H9 (cell line): ENCODE data around the gene ELF1. TPM values are rescaled to one million over a fixed set of nuclear protein-coding genes. Genes with fewer than 3 reads are reported as not detected.

Experiments
- DNase-seq: peaks from one replicate; pipeline ENCODE4 v3.0.0-alpha.2; 2017
- H2AFZ ChIP-seq: one replicate; pipeline ENCODE4 v1.6.1; 2013; ENCODE audit warnings: mild to moderate bottlenecking, low read length, control low read depth, moderate library complexity
- H2AK5ac ChIP-seq: 2 replicates; pipeline ENCODE4 v1.6.1; 2013; ENCODE audit warnings: low read length, control low read depth, mixed read lengths; ENCODE audit not compliant: insufficient read length
- H2BK120ac ChIP-seq: one replicate; pipeline ENCODE4 v1.6.1; 2013; ENCODE audit warnings: low read depth, mild to moderate bottlenecking, low read length, control low read depth, inconsistent platforms; ENCODE audit not compliant: poor library complexity, severe bottlenecking
- H2BK12ac ChIP-seq: 2 replicates; pipeline ENCODE4 v1.6.1; 2013; ENCODE audit warnings: low read length, control low read depth, mixed read lengths, low read depth; ENCODE audit not compliant: insufficient read length
- H2BK15ac ChIP-seq: 2 replicates; pipeline ENCODE4 v1.6.1; 2013; ENCODE audit warnings: low read depth, low read length, control low read depth
- H2BK20ac ChIP-seq: one replicate; pipeline ENCODE4 v1.6.1; 2013; ENCODE audit warnings: low read depth, mild to moderate bottlenecking, low read length, control low read depth, inconsistent platforms; ENCODE audit not compliant: poor library complexity, severe bottlenecking
- H2BK5ac ChIP-seq: 2 replicates; pipeline ENCODE4 v1.6.1; 2013; ENCODE audit warnings: low read length, control low read depth, mixed read lengths; ENCODE audit not compliant: insufficient read length
- H3K14ac ChIP-seq: 2 replicates; pipeline ENCODE4 v1.6.1; 2013; ENCODE audit warnings: low read length, control low read depth; ENCODE audit not compliant: insufficient read depth
- H3K18ac ChIP-seq: 2 replicates; pipeline ENCODE4 v1.6.1; 2013; ENCODE audit warnings: low read depth, mild to moderate bottlenecking, mixed read lengths, low read length, control low read depth; ENCODE audit not compliant: insufficient read length
- H3K23ac ChIP-seq: 2 replicates; pipeline ENCODE4 v1.6.1; 2013; ENCODE audit warnings: low read length, control low read depth, mixed read lengths, low read depth; ENCODE audit not compliant: insufficient read length
- H3K23me2 ChIP-seq: 2 replicates; pipeline ENCODE4 v1.6.1; 2013; ENCODE audit warnings: low read depth, mild to moderate bottlenecking, mixed read lengths, low read length, control low read depth; ENCODE audit not compliant: insufficient read length, poor library complexity, severe bottlenecking
- H3K27ac ChIP-seq: 2 replicates; pipeline ENCODE4 v1.5.1; 2013; ENCODE audit warnings: low read length, control low read depth, mixed read lengths, low read depth; ENCODE audit not compliant: insufficient read length
- H3K27me3 ChIP-seq: 2 replicates; pipeline ENCODE4 v1.6.1; 2013; ENCODE audit warnings: low read length, control low read depth, inconsistent platforms; ENCODE audit not compliant: insufficient read depth
- H3K4ac ChIP-seq: 2 replicates; pipeline ENCODE4 v1.6.1; 2013; ENCODE audit warnings: low read depth, mild to moderate bottlenecking, control low read depth, inconsistent platforms, low read length, moderate library complexity
- H3K4me1 ChIP-seq: 2 replicates; pipeline ENCODE4 v1.6.1; 2013; ENCODE audit warnings: low read length, control low read depth, inconsistent platforms; ENCODE audit not compliant: insufficient read depth
- H3K4me2 ChIP-seq: 2 replicates; pipeline ENCODE4 v1.6.1; 2013; ENCODE audit warnings: low read length, control low read depth, mixed read lengths; ENCODE audit not compliant: insufficient read length, insufficient read depth
- H3K56ac ChIP-seq: 2 replicates; pipeline ENCODE4 v1.6.1; 2013; ENCODE audit warnings: low read depth, mild to moderate bottlenecking, mixed read lengths, low read length, control low read depth; ENCODE audit not compliant: insufficient read length
- H3K79me1 ChIP-seq: 2 replicates; pipeline ENCODE4 v1.6.1; 2013; ENCODE audit warnings: low read depth, mild to moderate bottlenecking, moderate library complexity, low read length, control low read depth, inconsistent platforms; ENCODE audit not compliant: insufficient read depth, poor library complexity, severe bottlenecking
- H3K79me2 ChIP-seq: 2 replicates; pipeline ENCODE4 v1.6.1; 2013; ENCODE audit warnings: low read length, control low read depth, inconsistent platforms; ENCODE audit not compliant: insufficient read depth
- H3K9ac ChIP-seq: 2 replicates; pipeline ENCODE4 v1.6.1; 2013; ENCODE audit warnings: low read length, control low read depth, mixed read lengths; ENCODE audit not compliant: insufficient read length; ENCODE audit errors: extremely low read depth
- H3K9me3 ChIP-seq: one replicate; pipeline ENCODE4 v1.6.1; 2013; ENCODE audit warnings: low read depth, low read length, inconsistent platforms; ENCODE audit not compliant: control insufficient read depth
- H3T11ph ChIP-seq: one replicate; pipeline ENCODE4 v1.6.1; 2013; ENCODE audit warnings: mild to moderate bottlenecking, low read length, control low read depth, inconsistent platforms
- H4K20me1 ChIP-seq: one replicate; pipeline ENCODE4 v1.6.1; 2013; ENCODE audit not compliant: control insufficient read depth, insufficient read length, insufficient read depth
- H4K5ac ChIP-seq: 2 replicates; pipeline ENCODE4 v1.6.1; 2013; ENCODE audit warnings: low read depth, mild to moderate bottlenecking, mixed read lengths, low read length, control low read depth; ENCODE audit not compliant: insufficient read length
- H4K8ac ChIP-seq: replicated peaks from 2 replicates; pipeline ENCODE4 v1.6.1; 2013; ENCODE audit warnings: low read length, control low read depth, mixed read lengths, low read depth; ENCODE audit not compliant: insufficient read length
- H4K91ac ChIP-seq: 2 replicates; pipeline ENCODE4 v1.6.1; 2013; ENCODE audit warnings: low read depth, mild to moderate bottlenecking, moderate library complexity, mixed read lengths, low read length, control low read depth; ENCODE audit not compliant: insufficient read length
- H3K27ac Mint-ChIP-seq, 3 experiments: 2 replicates in 2 of 3; 3 replicates in 1 of 3; pipeline ENCODE4 v1.8.0; 2020 to 2021; ENCODE audit warnings: mixed read lengths in 3 of 3, mild to moderate bottlenecking in 1 of 3, moderate library complexity in 1 of 3
- H3K27me3 Mint-ChIP-seq: 2 replicates; pipeline ENCODE4 v1.8.0; 2021; ENCODE audit warnings: low read depth, mild to moderate bottlenecking, moderate library complexity, mixed read lengths
- H3K36me3 Mint-ChIP-seq, 3 experiments: 2 replicates in 2 of 3; 3 replicates in 1 of 3; pipeline ENCODE4 v1.8.0; 2020 to 2021; ENCODE audit warnings: low read depth in 3 of 3, mixed read lengths in 3 of 3; ENCODE audit not compliant: insufficient read depth in 1 of 3
- H3K4me1 Mint-ChIP-seq, 2 experiments: 2 replicates each; pipeline ENCODE4 v1.8.0; 2020; ENCODE audit warnings: mixed read lengths in 2 of 2
- H3K4me3 Mint-ChIP-seq, 2 experiments: 2 replicates in 1 of 2; 3 replicates in 1 of 2; pipeline ENCODE4 v1.8.0; 2020 to 2021; ENCODE audit warnings: mild to moderate bottlenecking in 2 of 2, mixed read lengths in 2 of 2, moderate library complexity in 1 of 2
- H3K9me3 Mint-ChIP-seq, 2 experiments: 2 replicates in 1 of 2; 3 replicates in 1 of 2; pipeline ENCODE4 v1.8.0; 2020; ENCODE audit warnings: mild to moderate bottlenecking in 2 of 2, mixed read lengths in 2 of 2, moderate library complexity in 1 of 2
- WGBS: extraction: QIAGEN DNeasy Blood & Tissue Kit; methylation state at CpG from one replicate; pipeline ENCODE4 v1.1.7; 2013; ENCODE audit warnings: missing lambda C conversion rate, low lambda C conversion rate, mixed read lengths; ENCODE audit not compliant: insufficient read length; ENCODE audit errors: extremely low coverage; 5-methylcytosine and 5-hydroxymethylcytosine counted together
- total RNA-seq: library from RNA; stranded (reverse); gene quantifications from 2 replicates; pipeline ENCODE4 v1.2.1, GENCODE V29; 2021
- TF ChIP-seq, protein P1 (sequence below): fragments of 200-600 bp; sonication (generic); conservative IDR thresholded peaks from 3 replicates; pipeline ENCODE4 v1.8.0; 2021; ENCODE audit warnings: antibody characterized with exemption, mild to moderate bottlenecking

ELF1 gene
- total RNA-seq, 1 experiment from 2014 or later: 15.5 TPM

DNA sequence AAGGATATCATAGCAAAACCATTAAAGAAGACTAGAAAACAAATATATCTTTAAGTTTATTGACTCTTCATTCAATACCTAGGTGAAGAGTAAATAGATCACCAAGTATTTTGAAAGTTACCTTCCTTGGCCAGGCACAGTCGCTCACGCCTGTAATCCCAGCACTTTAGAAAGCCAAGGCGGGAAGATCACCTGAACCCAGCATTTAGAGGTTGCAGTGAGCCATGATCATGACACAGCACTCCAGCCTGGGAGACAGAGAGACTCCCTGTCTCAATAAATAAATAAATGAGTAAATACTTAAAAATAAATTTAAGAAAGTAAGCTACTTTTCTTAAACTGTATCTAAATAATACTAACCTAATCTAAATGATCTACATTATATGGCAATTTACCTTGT is 33.3 kb upstream of the ELF1 start:
- no peak overlapping the region for H2BK120ac ChIP-seq
- Mint-ChIP-seq H3K36me3 (peaks cover 15 to 24% (median 21%) of the 10 kb centered on the region in 3 experiments), H3K27me3 (no peaks in the 10 kb centered on the region; the same call in 1 of the 2 replicates), H3K4me3 (no peak overlapping the region), H3K4me1 (peaks cover 5 to 6% of the 10 kb centered on the region in 2 experiments), H3K9me3 (peaks cover 20 to 21% of the 10 kb centered on the region in 2 experiments), H3K27ac (no peak overlapping the region)
- H3K56ac ChIP-seq: no peak overlapping the region
- H2BK5ac ChIP-seq: no peak overlapping the region
- no peak overlapping the region for H3K23ac ChIP-seq
- H3K4me2 ChIP-seq: no peak overlapping the region
- no peaks in the 10 kb centered on the region for H3K79me2 ChIP-seq
- no peaks in the 10 kb centered on the region for H4K20me1 ChIP-seq
- no peak overlapping the region for H3K18ac ChIP-seq
- H3K4ac ChIP-seq: no peak overlapping the region
- H4K5ac ChIP-seq: no peak overlapping the region
- H2BK12ac ChIP-seq: no peak overlapping the region
- no peak overlapping the region for H3T11ph ChIP-seq
- peaks cover 17% of the 10 kb centered on the region for H3K9me3 ChIP-seq
- peaks cover 4% of the 10 kb centered on the region for H3K79me1 ChIP-seq
- no peaks in the 10 kb centered on the region for H3K4me1 ChIP-seq
- no peaks in the 10 kb centered on the region for H3K23me2 ChIP-seq
- TF ChIP-seq, protein P1, sequence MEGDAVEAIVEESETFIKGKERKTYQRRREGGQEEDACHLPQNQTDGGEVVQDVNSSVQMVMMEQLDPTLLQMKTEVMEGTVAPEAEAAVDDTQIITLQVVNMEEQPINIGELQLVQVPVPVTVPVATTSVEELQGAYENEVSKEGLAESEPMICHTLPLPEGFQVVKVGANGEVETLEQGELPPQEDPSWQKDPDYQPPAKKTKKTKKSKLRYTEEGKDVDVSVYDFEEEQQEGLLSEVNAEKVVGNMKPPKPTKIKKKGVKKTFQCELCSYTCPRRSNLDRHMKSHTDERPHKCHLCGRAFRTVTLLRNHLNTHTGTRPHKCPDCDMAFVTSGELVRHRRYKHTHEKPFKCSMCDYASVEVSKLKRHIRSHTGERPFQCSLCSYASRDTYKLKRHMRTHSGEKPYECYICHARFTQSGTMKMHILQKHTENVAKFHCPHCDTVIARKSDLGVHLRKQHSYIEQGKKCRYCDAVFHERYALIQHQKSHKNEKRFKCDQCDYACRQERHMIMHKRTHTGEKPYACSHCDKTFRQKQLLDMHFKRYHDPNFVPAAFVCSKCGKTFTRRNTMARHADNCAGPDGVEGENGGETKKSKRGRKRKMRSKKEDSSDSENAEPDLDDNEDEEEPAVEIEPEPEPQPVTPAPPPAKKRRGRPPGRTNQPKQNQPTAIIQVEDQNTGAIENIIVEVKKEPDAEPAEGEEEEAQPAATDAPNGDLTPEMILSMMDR: no peak
- no peaks in the 10 kb centered on the region for H3K27me3 ChIP-seq
- no peak overlapping the region for H3K9ac ChIP-seq
- no peak overlapping the region for H3K14ac ChIP-seq
- H2AK5ac ChIP-seq: no peak overlapping the region
- no peak overlapping the region for H4K91ac ChIP-seq
- no CpG with 5 or more reads among the region's 3 CpGs for WGBS
- no peak overlapping the region for H2AFZ ChIP-seq
- no peak overlapping the region for H3K27ac ChIP-seq
- H2BK15ac ChIP-seq: no peak overlapping the region
- H2BK20ac ChIP-seq: no peak overlapping the region
- no peak for DNase-seq
- H4K8ac ChIP-seq: no peak overlapping the region
